SU-DHL-6 (cell line): ENCODE data around the gene ARPC1B.

ENCODE experiments used
- H2AFZ ChIP-seq: fragments of 200-600 bp; sonication (generic); 2 replicates; pipeline ENCODE4 v1.6.1; 2014; ENCODE audit warnings: low read depth, mild to moderate bottlenecking, moderate library complexity, mixed read lengths, antibody characterized with exemption, low read length; ENCODE audit not compliant: severe bottlenecking
- H3F3A ChIP-seq: fragments of 200-600 bp; shearing (Covaris generic); 2 replicates; pipeline ENCODE4 v1.6.0; 2016; ENCODE audit warnings: antibody characterized with exemption, mild to moderate bottlenecking; ENCODE audit not compliant: insufficient read depth
- H3K27ac ChIP-seq: fragments of 200-600 bp; sonication (generic); 2 replicates; pipeline ENCODE4 v1.5.1; 2016; ENCODE audit warnings: low read depth, mild to moderate bottlenecking, low read length, moderate library complexity, mixed read lengths
- H3K27me3 ChIP-seq: fragments of 200-600 bp; sonication (generic), shearing (Covaris generic); 2 replicates; pipeline ENCODE4 v1.6.0; 2014; ENCODE audit warnings: mild to moderate bottlenecking, low read length
- H3K36me3 ChIP-seq: fragments of 200-600 bp; sonication (generic); 2 replicates; pipeline ENCODE4 v1.6.1; 2014; ENCODE audit warnings: mild to moderate bottlenecking, low read length, mixed read lengths
- H3K4me2 ChIP-seq: fragments of 300-600, 200-600 bp; shearing (Covaris generic), sonication (generic); 2 replicates; pipeline ENCODE4 v1.6.0; 2014; ENCODE audit warnings: low read length, low read depth, mild to moderate bottlenecking; ENCODE audit not compliant: poor library complexity, severe bottlenecking
- H3K4me3 ChIP-seq: fragments of 200-600 bp; sonication (generic); 2 replicates; pipeline ENCODE4 v1.5.1; 2014; ENCODE audit warnings: antibody characterized with exemption, low read length, mild to moderate bottlenecking, mixed read lengths; ENCODE audit not compliant: insufficient read depth, poor library complexity, severe bottlenecking
- H3K79me2 ChIP-seq: fragments of 200-600 bp; sonication (generic); 2 replicates; pipeline ENCODE4 v1.6.1; 2014; ENCODE audit warnings: mild to moderate bottlenecking, low read length, moderate library complexity; ENCODE audit not compliant: insufficient read depth
- H3K9ac ChIP-seq: fragments of 200-600 bp; sonication (generic); 2 replicates; pipeline ENCODE4 v1.7.0; 2014; ENCODE audit warnings: mild to moderate bottlenecking, low read length
- H3K9me2 ChIP-seq: fragments of 200-600 bp; sonication (generic); replicated peaks from 2 replicates; pipeline ENCODE4 v1.6.1; 2014; ENCODE audit warnings: low read length; ENCODE audit not compliant: insufficient read depth
- H3K9me3 ChIP-seq: fragments of 200-600 bp; sonication (generic); 2 replicates; pipeline ENCODE4 v1.6.1; 2014; ENCODE audit warnings: low read length, mixed read lengths; ENCODE audit not compliant: insufficient read depth
- H4K20me1 ChIP-seq: fragments of 200-600 bp; sonication (generic); 2 replicates; pipeline ENCODE4 v1.6.1; 2014; ENCODE audit warnings: low read depth, mild to moderate bottlenecking, antibody characterized with exemption, low read length, moderate library complexity, mixed read lengths
- CTCF ChIP-seq: fragments of 200-600 bp; sonication (generic); IDR thresholded peaks from one replicate; pipeline ENCODE4 v1.5.1; 2017; ENCODE audit warnings: antibody characterized with exemption, mild to moderate bottlenecking, low read length, moderate library complexity; ENCODE audit not compliant: insufficient read depth, poor library complexity, severe bottlenecking
- EZH2phosphoT487 ChIP-seq: fragments of 200-600 bp; sonication (generic), shearing (Covaris generic); conservative IDR thresholded peaks from 2 replicates; pipeline ENCODE4 v1.6.1; 2018; ENCODE audit warnings: mild to moderate bottlenecking, antibody characterized with exemption, low read length, moderate library complexity, mixed read lengths

ARPC1B gene

GRCh38 chr7:99408379-99409191 is 34.1 kb downstream of the ARPC1B start, which contains the start of the genes BUD31 and PDAP1:
TSS of gene BUD31 (plus strand) at chr7:99408969. CDS start at chr7:99411093, 2,124 bp downstream.
TSS of gene PDAP1 (minus strand) at chr7:99408597. CDS start at chr7:99408548, 49 bp downstream.
- no peak for TF ChIP-seq CTCF
- no peak for TF ChIP-seq EZH2phosphoT487
- Histone ChIP-seq H3K9ac (peak within 1 kb of the TSS; percentile 95), H3K4me3 (peak within 1 kb of the TSS; percentile 73), H3K27me3 (no peaks in the 10 kb centered on the region), H3K4me2 (peak within 1 kb of the TSS; percentile 85), H3K9me2 (no peaks in the 10 kb centered on the region), H3K36me3 (peaks cover 15% of the 10 kb centered on the region; the same call in 1 of the 2 replicates), H3K79me2 (peaks cover 71% of the 10 kb centered on the region), H3F3A (peaks cover 10% of the 10 kb centered on the region; the same call in 1 of the 2 replicates), H4K20me1 (no peaks in the 10 kb centered on the region; the same call in 1 of the 2 replicates), H3K9me3 (no peaks in the 10 kb centered on the region), H2AFZ (peak within 1 kb of the TSS; percentile 85), H3K27ac (peak within 1 kb of the TSS; percentile 83)

- no peaks in the 10 kb centered on the region for H3K9me3 ChIP-seq
- H3K9ac ChIP-seq = peak overlapping the region; percentile 95
- peaks cover 10% of the 10 kb centered on the region; the same call in 1 of the 2 replicates for H3F3A ChIP-seq
- TF ChIP-seq CTCF (no peak), EZH2phosphoT487 (no peak)
- H3K27ac ChIP-seq = peak overlapping the region; percentile 83
- H3K36me3 ChIP-seq = peaks cover 17% of the 10 kb centered on the region; the same call in 1 of the 2 replicates
- peak overlapping the region; percentile 85 for H3K4me2 ChIP-seq
- H3K4me3 ChIP-seq = peak overlapping the region; percentile 73
- no peaks in the 10 kb centered on the region for H3K27me3 ChIP-seq
- peaks cover 69% of the 10 kb centered on the region for H3K79me2 ChIP-seq
- H3K9me2 ChIP-seq = no peaks in the 10 kb centered on the region
- peak overlapping the region; percentile 85 for H2AFZ ChIP-seq
- no peaks in the 10 kb centered on the region; the same call in 1 of the 2 replicates for H4K20me1 ChIP-seq
Observed at GRCh38 chr7:99409192-99409572, 34.7 kb downstream of the ARPC1B start.

GRCh38 chr7:99409806-99410205 is 35.3 kb downstream of the ARPC1B start:
- Histone ChIP-seq H3K9me3 (no peaks in the 10 kb centered on the region), H2AFZ (no peak overlapping the region), H3K27me3 (no peaks in the 10 kb centered on the region), H3F3A (peaks cover 10% of the 10 kb centered on the region; the same call in 1 of the 2 replicates), H4K20me1 (no peaks in the 10 kb centered on the region; the same call in 1 of the 2 replicates), H3K27ac (no peak overlapping the region), H3K4me2 (peak overlapping the region; percentile 85), H3K4me3 (peak overlapping the region; percentile 73), H3K36me3 (peaks cover 17% of the 10 kb centered on the region; the same call in 1 of the 2 replicates), H3K9ac (peak overlapping the region; percentile 95), H3K9me2 (no peaks in the 10 kb centered on the region), H3K79me2 (peaks cover 63% of the 10 kb centered on the region)
- TF ChIP-seq EZH2phosphoT487 = no peak
- no peak for TF ChIP-seq CTCF
